PC-9 (cell line): ENCODE measurements around the gene ZSCAN5A. TPM values are rescaled to one million over a fixed set of nuclear protein-coding genes. Genes with fewer than 3 reads are reported as not detected.
"Not testable (repeated sequence)": the region's sequence is repeated elsewhere in the genome, so short reads cannot be mapped to it uniquely, and the experiment has no call there.

Experiments
- BruUV-seq: library from RNA; stranded (reverse); fragments of 400-500 nt; replicated peaks from 2 replicates; lab custom pipeline; 2021; lab: Mats Ljungman, UMichigan
- CTCF ChIA-PET: fragments of 300-600 bp; sonication (Branson Sonifier 250); formaldehyde crosslinking; loops from one replicate; lab custom pipeline; 2022; ENCODE audit warnings: antibody characterized with exemption; lab: Charles Lee
- POLR2A ChIA-PET: fragments of 300-600 bp; sonication (Branson Sonifier 250); formaldehyde crosslinking; loops from one replicate; lab custom pipeline; 2022; ENCODE audit warnings: antibody characterized with exemption; ENCODE audit not compliant: unreplicated experiment; lab: Charles Lee
- DNase-seq, 2 experiments: peaks; one replicate each; pipeline versions ENCODE4 v3.0.0 to v3.0.0-alpha.2; 2015 to 2022; ENCODE audit warnings: mixed read lengths in 1 of 2
- H2AFZ ChIP-seq: fragments of 200-600 bp; sonication (generic); 2 replicates; pipeline ENCODE4 v1.8.1; 2017; ENCODE audit warnings: antibody characterized with exemption
- H3F3A ChIP-seq: fragments of 200-600 bp; sonication (generic); 2 replicates; pipeline ENCODE4 v1.8.1; 2017; ENCODE audit warnings: antibody characterized with exemption, mild to moderate bottlenecking, low read depth; ENCODE audit not compliant: insufficient read depth
- H3K27ac ChIP-seq: fragments of 200-600 bp; sonication (generic); 2 replicates; pipeline ENCODE4 v1.6.1; 2016; ENCODE audit warnings: mixed run types
- H3K27me3 ChIP-seq: fragments of 200-600 bp; sonication (generic); 2 replicates; pipeline ENCODE4 v1.6.1; 2016; ENCODE audit warnings: low read depth, mixed run types; ENCODE audit not compliant: insufficient read depth
- H3K36me3 ChIP-seq: fragments of 200-600 bp; sonication (generic); 2 replicates; pipeline ENCODE4 v1.6.1; 2016; ENCODE audit warnings: low read depth, mixed run types
- H3K4me1 ChIP-seq: fragments of 200-600 bp; sonication (generic); replicated peaks from 2 replicates; pipeline ENCODE4 v1.6.1; 2016; ENCODE audit warnings: mixed run types; ENCODE audit not compliant: insufficient read depth
- H3K4me2 ChIP-seq: fragments of 200-600 bp; sonication (generic); 2 replicates; pipeline ENCODE4 v1.6.1; 2017; ENCODE audit warnings: mixed run types
- H3K4me3 ChIP-seq: fragments of 200-600 bp; sonication (generic); 2 replicates; pipeline ENCODE4 v1.6.1; 2016; ENCODE audit warnings: mixed run types
- H3K79me2 ChIP-seq: fragments of 200-600 bp; sonication (generic); 2 replicates; pipeline ENCODE4 v1.6.1; 2017; ENCODE audit warnings: low read depth, mixed run types
- H3K9me2 ChIP-seq: fragments of 200-600 bp; sonication (generic); 2 replicates; pipeline ENCODE4 v1.8.1; 2017; ENCODE audit warnings: mild to moderate bottlenecking; ENCODE audit not compliant: insufficient read depth
- H3K9me3 ChIP-seq: fragments of 200-600 bp; sonication (generic); 2 replicates; pipeline ENCODE4 v1.8.1; 2016; ENCODE audit warnings: low read depth; ENCODE audit not compliant: insufficient read depth
- H4K20me1 ChIP-seq: fragments of 200-600 bp; sonication (generic); 2 replicates; pipeline ENCODE4 v1.8.1; 2017; ENCODE audit not compliant: insufficient read depth
- EZH2 ChIP-seq: fragments of 200-600 bp; sonication (generic); IDR thresholded peaks from 2 replicates; pipeline ENCODE4 v1.8.0; 2017; ENCODE audit warnings: antibody characterized with exemption, low read depth
- intact Hi-C: fragments of 100-400 bp; cut with micrococcal nuclease; formaldehyde crosslinking; loops from one replicate; pipeline ENCODE4 v1.10.0; 2022; ENCODE audit not compliant: unreplicated experiment
- total RNA-seq: library from RNA; stranded (reverse); gene quantifications from 2 replicates; pipeline ENCODE4 v1.2.3, GENCODE V29; 2021
- TF ChIP-seq, protein P1 (sequence below): fragments of 200-600 bp; sonication (generic); conservative IDR thresholded peaks from 2 replicates; pipeline ENCODE4 v1.6.1; 2017; ENCODE audit warnings: mixed run types, antibody characterized with exemption, mild to moderate bottlenecking, moderate library complexity

Gene ZSCAN5A
- total RNA-seq, 1 experiment from 2014 or later: 20.5 TPM

DNA sequence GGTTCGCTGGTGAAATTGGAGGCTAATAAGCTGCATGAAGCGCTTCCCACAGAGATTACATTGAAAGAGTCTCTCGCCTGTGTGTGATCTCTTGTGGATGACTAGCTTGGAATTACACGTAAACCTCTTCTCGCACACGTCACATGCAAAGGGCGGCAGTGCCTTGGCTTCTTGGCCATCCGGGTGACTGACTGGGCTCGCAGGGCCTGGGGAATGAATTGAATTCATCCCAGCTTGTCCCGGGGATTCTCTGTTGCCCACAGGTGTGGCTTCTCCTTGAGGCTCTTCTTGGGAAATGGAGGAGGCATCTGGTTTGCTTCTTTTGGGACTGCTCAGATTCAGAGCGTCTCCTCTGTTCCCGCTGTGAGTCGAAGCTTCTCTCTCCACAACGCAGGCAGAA lies 92.8 kb downstream of the ZSCAN5A start:
- no peaks in the 10 kb centered on the region for H3K27me3 ChIP-seq
- no peaks in the 10 kb centered on the region for H3K9me2 ChIP-seq
- no peak overlapping the region for H3K4me3 ChIP-seq
- no peak overlapping the region for H3K27ac ChIP-seq
- DNase-seq: no peak
- no peak overlapping the region for H3K4me2 ChIP-seq
- intact Hi-C loops: no loop called here
- H4K20me1 ChIP-seq: no peaks in the 10 kb centered on the region
- no peaks in the 10 kb centered on the region for H3K36me3 ChIP-seq
- CTCF ChIA-PET: no interaction called here
- H3K4me1 ChIP-seq: no peaks in the 10 kb centered on the region
- TF ChIP-seq EZH2: no peak
- TF ChIP-seq, protein P1, sequence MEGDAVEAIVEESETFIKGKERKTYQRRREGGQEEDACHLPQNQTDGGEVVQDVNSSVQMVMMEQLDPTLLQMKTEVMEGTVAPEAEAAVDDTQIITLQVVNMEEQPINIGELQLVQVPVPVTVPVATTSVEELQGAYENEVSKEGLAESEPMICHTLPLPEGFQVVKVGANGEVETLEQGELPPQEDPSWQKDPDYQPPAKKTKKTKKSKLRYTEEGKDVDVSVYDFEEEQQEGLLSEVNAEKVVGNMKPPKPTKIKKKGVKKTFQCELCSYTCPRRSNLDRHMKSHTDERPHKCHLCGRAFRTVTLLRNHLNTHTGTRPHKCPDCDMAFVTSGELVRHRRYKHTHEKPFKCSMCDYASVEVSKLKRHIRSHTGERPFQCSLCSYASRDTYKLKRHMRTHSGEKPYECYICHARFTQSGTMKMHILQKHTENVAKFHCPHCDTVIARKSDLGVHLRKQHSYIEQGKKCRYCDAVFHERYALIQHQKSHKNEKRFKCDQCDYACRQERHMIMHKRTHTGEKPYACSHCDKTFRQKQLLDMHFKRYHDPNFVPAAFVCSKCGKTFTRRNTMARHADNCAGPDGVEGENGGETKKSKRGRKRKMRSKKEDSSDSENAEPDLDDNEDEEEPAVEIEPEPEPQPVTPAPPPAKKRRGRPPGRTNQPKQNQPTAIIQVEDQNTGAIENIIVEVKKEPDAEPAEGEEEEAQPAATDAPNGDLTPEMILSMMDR: no peak
- no TSS peak for BruUV-seq
- H3K9me3 ChIP-seq: no peaks in the 10 kb centered on the region
- POLR2A ChIA-PET: no interaction called here
- H3F3A ChIP-seq: no peaks in the 10 kb centered on the region
- H2AFZ ChIP-seq: no peak overlapping the region
- no peaks in the 10 kb centered on the region for H3K79me2 ChIP-seq

DNA sequence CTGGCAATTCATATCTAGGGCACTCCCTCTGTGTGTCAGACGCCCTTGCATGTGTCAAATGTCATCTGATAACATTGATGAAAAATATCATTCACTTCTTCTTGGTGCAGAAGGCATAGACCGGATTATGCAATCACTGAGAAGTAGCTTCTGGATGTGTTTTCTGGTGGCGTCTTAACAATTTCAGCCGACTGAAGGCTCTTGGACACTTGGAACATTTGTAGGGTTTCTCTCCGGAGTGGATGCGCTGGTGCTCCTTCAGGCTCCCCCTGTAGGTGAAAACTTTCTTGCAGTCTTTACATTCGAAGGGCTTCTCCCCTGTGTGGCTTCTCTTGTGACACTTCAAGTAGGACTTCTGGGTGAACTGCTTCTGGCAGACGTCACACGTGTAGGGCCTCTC lies 93.2 kb downstream of the ZSCAN5A start:
- BruUV-seq, H3K9me2 ChIP-seq, H2AFZ ChIP-seq, H4K20me1 ChIP-seq, DNase-seq, H3K4me3 ChIP-seq, intact Hi-C loops, H3F3A ChIP-seq, POLR2A ChIA-PET, H3K4me2 ChIP-seq, H3K36me3 ChIP-seq, CTCF ChIA-PET, H3K79me2 ChIP-seq, H3K27ac ChIP-seq, H3K9me3 ChIP-seq, H3K27me3 ChIP-seq, H3K4me1 ChIP-seq: not testable (repeated sequence)

GRCh38 chr19:56218961-56219360 lies 95.7 kb downstream of the ZSCAN5A start:
- Histone ChIP-seq H3K4me3 (no peak overlapping the region), H3K27me3 (peaks cover 13% of the 10 kb centered on the region), H3F3A (no peaks in the 10 kb centered on the region), H3K36me3 (no peaks in the 10 kb centered on the region), H3K4me1 (no peaks in the 10 kb centered on the region), H4K20me1 (no peaks in the 10 kb centered on the region), H2AFZ (no peak overlapping the region), H3K27ac (no peak overlapping the region), H3K9me3 (no peaks in the 10 kb centered on the region), H3K4me2 (no peak overlapping the region), H3K79me2 (no peaks in the 10 kb centered on the region), H3K9me2 (no peaks in the 10 kb centered on the region)
- no peak for DNase-seq
- intact Hi-C loops: no loop called here
- no TSS peak for BruUV-seq
- CTCF ChIA-PET: no interaction called here
- POLR2A ChIA-PET: no interaction called here
- TF ChIP-seq, protein P1: no peak
- TF ChIP-seq EZH2: no peak
